GM21717 (cell line): ENCODE measurements around the gene AJUBA.
"Not testable (repeated sequence)": the region's sequence is repeated elsewhere in the genome, so short reads cannot be mapped to it uniquely, and the experiment has no call there.

Experiments
- ATAC-seq: cut with Tn5 transposase; IDR thresholded peaks from one replicate; pipeline ENCODE4 v1.9.1; 2021; ENCODE audit warnings: mild to moderate bottlenecking, moderate library complexity; ENCODE audit not compliant: unreplicated experiment

The AJUBA gene

GRCh38 chr14:22982477-22983245 lies at the start of gene AJUBA:
Gene AJUBA, minus strand, starts transcription at chr14:22982551. Its CDS starts 285 bp downstream, at chr14:22982266.
- no peak for ATAC-seq

- no peak for ATAC-seq
Observed at GRCh38 chr14:23030936-23031335, 48.6 kb upstream of the AJUBA start.

- no peak for ATAC-seq
Observed at GRCh38 chr14:23028799-23029198, 46.4 kb upstream of the AJUBA start.

- ATAC-seq: no peak
Observed at GRCh38 chr14:23025151-23025814, 42.9 kb upstream of the AJUBA start.

GRCh38 chr14:23024612-23025075 lies 42.3 kb upstream of the AJUBA start:
- ATAC-seq: no peak

- ATAC-seq: no peak
Observed at GRCh38 chr14:23023795-23024152, 41.4 kb upstream of the AJUBA start.

GRCh38 chr14:23023022-23023794 lies 40.9 kb upstream of the AJUBA start:
- ATAC-seq: no peak

- ATAC-seq: no peak
Observed at GRCh38 chr14:23021889-23022442, 39.6 kb upstream of the AJUBA start.

- no peak for ATAC-seq
Observed at GRCh38 chr14:23021434-23021833, 39.1 kb upstream of the AJUBA start.

- ATAC-seq: no peak
Observed at GRCh38 chr14:23020143-23021128, 38.1 kb upstream of the AJUBA start.

- ATAC-seq: no peak
Observed at GRCh38 chr14:23018107-23018506, 35.8 kb upstream of the AJUBA start.

GRCh38 chr14:23017091-23017490 lies 34.7 kb upstream of the AJUBA start:
- no peak for ATAC-seq

- no peak for ATAC-seq
Observed at GRCh38 chr14:23015618-23016017, 33.3 kb upstream of the AJUBA start.

GRCh38 chr14:23013749-23014054 lies 31.4 kb upstream of the AJUBA start:
- ATAC-seq: not testable (repeated sequence)

- no peak for ATAC-seq
Observed at GRCh38 chr14:23013054-23013748, 30.9 kb upstream of the AJUBA start.

- ATAC-seq: no peak
Observed at GRCh38 chr14:23009939-23010726, 27.8 kb upstream of the AJUBA start, which contains the start of gene C14orf93. Gene C14orf93, minus strand, starts transcription at chr14:23010143. Its CDS starts 11,120 bp downstream, at chr14:22999023.

- no peak for ATAC-seq
Observed at GRCh38 chr14:23009483-23009938, 27.2 kb upstream of the AJUBA start.

GRCh38 chr14:23008831-23009230 lies 26.5 kb upstream of the AJUBA start:
- ATAC-seq: no peak
